Measurements from ENCODE around the gene UTP11. TPM values are rescaled to one million over a fixed set of nuclear protein-coding genes. Genes with fewer than 3 reads are reported as not detected.
A peak's percentile ranks its signal among the peaks of the same experiment; 100 is the strongest.

Gene UTP11
- total RNA-seq, 4 donors from 2014 or later, result 34.6 to 49.8 (median 37.9) TPM

DNA sequence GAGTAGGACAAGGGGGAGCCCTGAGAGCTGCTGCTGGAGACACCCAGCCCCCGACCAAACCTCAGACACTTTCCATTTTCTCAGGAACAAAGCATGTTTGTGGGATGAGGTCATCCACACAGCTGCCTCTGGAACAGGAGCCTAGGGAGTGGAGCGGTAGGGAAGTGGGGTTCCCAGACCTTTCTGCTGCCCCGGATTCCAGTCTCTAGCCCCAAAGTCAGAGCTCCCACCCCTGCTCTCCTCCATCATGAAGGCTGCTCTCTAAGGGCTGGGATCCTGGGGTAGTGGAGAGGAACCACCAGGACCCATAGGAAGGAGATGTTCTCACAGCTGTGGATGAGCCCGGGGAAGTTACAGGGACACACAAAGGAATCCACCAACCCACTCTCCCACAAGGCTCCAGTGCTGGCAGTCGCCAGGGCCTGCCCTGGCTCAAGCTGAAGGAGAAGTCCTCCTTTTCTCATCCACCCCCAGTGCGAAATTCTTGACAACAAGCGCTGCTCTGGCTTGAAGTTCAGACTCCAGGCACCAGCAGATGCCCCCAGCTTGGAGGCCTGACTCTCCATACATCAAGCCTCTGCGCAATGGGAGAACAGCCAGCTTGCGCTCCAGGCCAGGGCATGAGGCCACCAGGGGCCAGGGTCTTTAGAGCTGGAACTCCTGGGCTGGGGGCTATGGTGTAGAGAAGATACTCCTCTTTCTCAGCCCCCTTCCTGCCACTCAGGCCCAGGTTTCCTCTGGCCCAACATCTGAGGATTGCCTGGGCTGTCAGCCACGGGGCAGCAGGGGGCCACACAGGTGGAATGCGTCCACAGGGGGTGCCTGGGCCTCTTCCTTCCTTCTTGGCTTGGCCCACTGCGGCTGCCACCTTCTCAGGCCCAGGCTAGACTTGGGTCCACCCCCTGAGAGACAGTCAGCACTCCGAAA is 11.7 kb upstream of the UTP11 start:
- no peak overlapping the region for H3K4me3 ChIP-seq (ENCODE audit: low read depth, poor library complexity, severe bottlenecking)
- 32 to 42% methylated on average over 11 to 13 of the region's 13 CpGs for WGBS, 2 donors
- peak in 1 of 2 donors; percentile 85 for DNase-seq (ENCODE audit: low spot score in 2 of 2)
- intact Hi-C loops (cut with DNase I; ENCODE audit: low total_unique reads), result no loop called here
- no peak for TF ChIP-seq POLR2A (IDR thresholded peaks at IDR 0.05)
- TF ChIP-seq, protein P1, sequence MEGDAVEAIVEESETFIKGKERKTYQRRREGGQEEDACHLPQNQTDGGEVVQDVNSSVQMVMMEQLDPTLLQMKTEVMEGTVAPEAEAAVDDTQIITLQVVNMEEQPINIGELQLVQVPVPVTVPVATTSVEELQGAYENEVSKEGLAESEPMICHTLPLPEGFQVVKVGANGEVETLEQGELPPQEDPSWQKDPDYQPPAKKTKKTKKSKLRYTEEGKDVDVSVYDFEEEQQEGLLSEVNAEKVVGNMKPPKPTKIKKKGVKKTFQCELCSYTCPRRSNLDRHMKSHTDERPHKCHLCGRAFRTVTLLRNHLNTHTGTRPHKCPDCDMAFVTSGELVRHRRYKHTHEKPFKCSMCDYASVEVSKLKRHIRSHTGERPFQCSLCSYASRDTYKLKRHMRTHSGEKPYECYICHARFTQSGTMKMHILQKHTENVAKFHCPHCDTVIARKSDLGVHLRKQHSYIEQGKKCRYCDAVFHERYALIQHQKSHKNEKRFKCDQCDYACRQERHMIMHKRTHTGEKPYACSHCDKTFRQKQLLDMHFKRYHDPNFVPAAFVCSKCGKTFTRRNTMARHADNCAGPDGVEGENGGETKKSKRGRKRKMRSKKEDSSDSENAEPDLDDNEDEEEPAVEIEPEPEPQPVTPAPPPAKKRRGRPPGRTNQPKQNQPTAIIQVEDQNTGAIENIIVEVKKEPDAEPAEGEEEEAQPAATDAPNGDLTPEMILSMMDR (IDR thresholded peaks at IDR 0.05), result no peak

DNA sequence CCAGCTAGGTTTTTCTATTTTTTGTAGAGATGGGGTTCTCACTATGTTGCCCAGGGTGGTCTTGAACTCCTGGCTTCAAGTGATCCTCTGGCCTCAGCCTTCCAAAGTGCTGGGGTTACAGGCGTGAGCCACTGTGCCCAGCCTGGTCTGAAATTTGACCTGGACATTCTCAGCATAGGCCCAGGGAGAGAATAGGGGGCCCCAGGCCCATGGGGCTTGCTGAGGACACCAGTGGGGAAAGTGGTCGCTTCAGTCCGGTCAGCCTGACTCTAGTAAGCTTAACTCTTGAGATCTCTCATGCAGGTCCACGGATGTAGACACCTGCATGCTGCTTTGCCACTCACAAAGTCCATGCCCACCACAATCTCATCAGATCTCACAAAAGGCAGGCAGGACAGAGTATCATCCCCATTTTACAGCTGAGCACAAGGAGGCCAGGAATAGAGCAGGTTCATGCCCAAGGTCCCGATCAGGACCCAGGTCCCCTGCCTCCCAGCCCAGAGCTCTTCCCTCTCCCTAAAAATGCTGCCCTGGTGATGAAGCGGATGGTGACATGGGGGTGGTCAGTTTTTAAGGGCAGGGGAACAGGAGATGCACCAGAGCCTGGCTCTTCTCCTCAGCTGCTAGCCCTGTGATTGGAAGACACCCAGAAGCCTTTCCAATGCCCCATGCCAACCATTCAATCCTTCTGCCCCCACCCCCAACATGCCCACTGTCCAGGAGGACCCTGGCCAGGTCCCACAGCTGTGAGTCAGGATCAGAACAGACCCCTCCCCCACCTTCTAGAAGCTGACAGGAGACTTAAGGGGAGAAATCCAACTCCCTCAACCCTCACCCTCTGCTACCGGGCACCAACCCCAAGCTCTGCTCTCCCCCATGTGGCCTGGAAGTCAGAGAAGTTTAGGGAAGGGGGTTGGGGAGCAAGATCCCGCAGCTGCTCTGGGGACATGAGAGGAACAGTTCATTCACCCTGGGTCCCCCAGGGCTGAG is 9.0 kb upstream of the UTP11 start:
- TF ChIP-seq POLR2A (IDR thresholded peaks at IDR 0.05), result no peak
- TF ChIP-seq, protein P1 (IDR thresholded peaks at IDR 0.05), result no peak
- H3K4me3 ChIP-seq (ENCODE audit: low read depth, poor library complexity, severe bottlenecking), result no peak overlapping the region
- DNase-seq (ENCODE audit: low spot score in 2 of 2), result peak in 1 of 2 donors; percentile 81
- 71 to 77% methylated on average over 8 of the region's 8 CpGs for WGBS, 2 donors
- intact Hi-C loops (cut with DNase I; ENCODE audit: low total_unique reads), result no loop called here

DNA sequence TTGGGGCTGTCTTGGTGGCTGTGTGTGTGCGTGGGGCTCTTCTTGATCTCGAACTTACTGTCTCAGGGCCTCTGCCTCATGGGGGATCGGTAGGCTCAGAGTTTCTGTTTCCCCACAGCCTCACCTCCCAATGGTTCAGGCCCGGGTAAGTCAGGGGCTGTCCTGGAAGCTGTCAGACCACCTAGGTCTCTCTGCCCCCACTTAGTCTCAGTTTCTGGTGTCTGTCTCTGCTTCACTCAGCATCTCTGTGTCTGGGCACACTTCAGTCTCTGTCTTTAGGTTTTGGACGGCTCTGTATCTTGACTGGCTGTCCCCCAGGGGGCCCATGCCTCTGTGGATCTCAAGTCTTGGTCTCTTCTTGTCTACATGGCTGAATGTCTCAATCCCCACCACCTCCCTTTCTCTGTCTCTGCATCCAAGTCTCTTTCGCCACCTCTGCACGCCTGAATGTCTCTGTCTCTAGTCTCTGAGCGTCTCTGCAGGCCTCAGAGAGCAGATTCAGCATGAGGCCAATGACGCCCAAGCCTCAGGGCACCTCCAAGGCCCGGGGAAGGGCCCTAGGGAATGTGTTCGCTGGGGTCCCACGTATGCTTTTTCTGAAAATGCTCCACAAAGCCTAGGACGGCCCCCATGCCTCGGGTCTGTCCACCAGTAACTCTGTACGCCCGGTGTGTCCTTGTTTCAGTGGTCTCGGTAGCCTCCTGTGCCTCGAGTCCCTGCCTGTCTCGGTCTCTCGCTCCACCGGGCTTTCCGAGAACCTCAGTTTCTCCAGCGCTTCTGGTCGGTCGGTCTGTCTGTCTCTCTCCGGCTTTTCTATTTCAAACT is 8.0 kb upstream of the UTP11 start:
- 2 to 4% methylated on average over 26 of the region's 26 CpGs for WGBS, 2 donors
- H3K4me3 ChIP-seq (ENCODE audit: low read depth, poor library complexity, severe bottlenecking), result peak overlapping the region; percentile 19
- TF ChIP-seq POLR2A (IDR thresholded peaks at IDR 0.05), result no peak
- TF ChIP-seq, protein P1 (IDR thresholded peaks at IDR 0.05), result no peak
- DNase-seq (ENCODE audit: low spot score in 2 of 2), result peak in 1 of 2 donors; percentile 85
- intact Hi-C loops (cut with DNase I; ENCODE audit: low total_unique reads), result no loop called here

DNA sequence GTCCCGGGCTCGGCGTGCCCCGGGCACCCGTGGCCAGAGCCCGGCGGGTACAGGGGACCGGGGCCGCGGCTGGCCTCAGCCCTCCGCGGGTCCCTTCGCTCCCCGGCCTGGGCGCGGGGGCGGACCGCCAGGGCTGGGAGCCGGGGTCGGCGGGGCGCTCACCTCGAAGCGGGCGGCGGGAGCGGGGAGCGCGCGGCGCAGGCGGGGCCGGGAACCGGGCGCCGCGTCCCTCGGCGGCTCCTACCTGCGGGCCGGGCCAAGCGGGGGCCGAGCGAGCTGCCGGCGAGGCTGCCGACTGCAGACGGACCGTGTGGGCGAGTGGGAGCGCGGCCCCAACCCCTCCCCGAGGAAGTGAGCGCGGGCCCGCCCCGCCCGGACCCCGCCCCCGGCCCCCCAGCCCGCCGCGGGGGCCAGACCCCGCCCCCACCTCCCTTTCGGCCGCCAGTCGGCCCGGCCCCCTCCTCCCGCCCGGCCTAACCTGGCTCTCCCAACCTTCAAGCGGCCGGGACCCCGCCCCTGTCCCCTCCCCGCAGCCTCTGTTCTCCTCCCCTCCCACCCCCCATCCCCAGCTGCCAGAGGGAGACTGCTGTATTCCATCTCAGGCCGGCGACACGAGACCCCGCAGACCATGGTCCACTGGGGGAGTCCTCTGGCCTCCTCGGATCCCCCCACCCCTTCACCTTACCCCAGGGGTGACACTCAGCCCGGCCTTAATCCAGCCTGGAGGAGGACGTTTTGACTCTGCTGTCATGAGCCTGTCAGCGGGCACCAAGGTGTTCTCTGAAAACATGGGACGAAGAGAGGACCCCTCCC is 7.1 kb upstream of the UTP11 start, which contains the start of gene FHL3:
TSS of gene FHL3 (minus strand) at position 320 of the 813 bp plus-strand sequence. CDS start 6,102 bp downstream, outside the sequence.
- TF ChIP-seq POLR2A (IDR thresholded peaks at IDR 0.05), result no peak
- TF ChIP-seq, protein P1 (IDR thresholded peaks at IDR 0.05), result no peak
- DNase-seq (ENCODE audit: low spot score in 2 of 2), result peak in 1 of 2 donors; percentile 90
- intact Hi-C loops (cut with DNase I; ENCODE audit: low total_unique reads), result no loop called here
- peak within 1 kb of the TSS; percentile 19 for H3K4me3 ChIP-seq (ENCODE audit: low read depth, poor library complexity, severe bottlenecking)
- 11 to 61% methylated on average over 3 to 18 of the region's 83 CpGs for WGBS, 2 donors
